WTC11 (cell line): ENCODE data around the gene BCAS3. TPM values are rescaled to one million over a fixed set of nuclear protein-coding genes. Genes with fewer than 3 reads are reported as not detected.

Experiments used
- ATAC-seq: fragments of 200-7000 bp; cut with Tn5 transposase; 2 replicates; pipeline ENCODE4 v1.10.0; 2021; ENCODE audit warnings: mild to moderate bottlenecking, moderate library complexity
- CTCF ChIA-PET: fragments of 300-600 bp; sonication (Branson Sonifier 250); formaldehyde crosslinking; loops from one replicate; lab custom pipeline; 2021; ENCODE audit warnings: antibody characterized with exemption; lab: Charles Lee
- POLR2A ChIA-PET: fragments of 350-600 bp; sonication (Branson Sonifier 250); formaldehyde crosslinking; loops from one replicate; lab custom pipeline; 2021; ENCODE audit warnings: antibody characterized with exemption; lab: Charles Lee
- DNase-seq: peaks from one replicate; pipeline ENCODE4 v3.0.0; 2021; ENCODE audit warnings: low spot score
- H3K27ac Mint-ChIP-seq: 2 replicates; pipeline ENCODE4 v1.8.0; 2021; ENCODE audit warnings: mixed read lengths
- H3K27me3 Mint-ChIP-seq: 2 replicates; pipeline ENCODE4 v1.8.0; 2021; ENCODE audit warnings: low read depth, mild to moderate bottlenecking, moderate library complexity, mixed read lengths
- H3K36me3 Mint-ChIP-seq: 2 replicates; pipeline ENCODE4 v1.8.0; 2021; ENCODE audit warnings: mixed read lengths
- H3K4me1 Mint-ChIP-seq: 2 replicates; pipeline ENCODE4 v1.8.0; 2022; ENCODE audit warnings: mixed read lengths
- H3K4me3 Mint-ChIP-seq: 2 replicates; pipeline ENCODE4 v1.8.0; 2021; ENCODE audit warnings: mild to moderate bottlenecking, moderate library complexity, mixed read lengths
- H3K9me3 Mint-ChIP-seq: 2 replicates; pipeline ENCODE4 v1.8.0; 2021; ENCODE audit warnings: mixed read lengths
- AFF4 ChIP-seq: sonication (generic); formaldehyde crosslinking; IDR thresholded peaks from 2 replicates; pipeline ENCODE4 v1.8.1; 2023; ENCODE audit warnings: mild to moderate bottlenecking, missing genetic modification reagents, borderline replicate concordance
- CREM ChIP-seq: sonication (generic); formaldehyde crosslinking; IDR thresholded peaks from 2 replicates; pipeline ENCODE4 v1.8.1; 2022; ENCODE audit warnings: mild to moderate bottlenecking, missing genetic modification reagents, moderate library complexity
- CTCF ChIP-seq: fragments of 200-600 bp; IDR thresholded peaks from 2 replicates; pipeline ENCODE4 v1.8.0; 2022; ENCODE audit warnings: antibody characterized with exemption
- FOXP4 ChIP-seq: sonication (generic); formaldehyde crosslinking; IDR thresholded peaks from 2 replicates; pipeline ENCODE4 v1.8.0; 2022; ENCODE audit warnings: mild to moderate bottlenecking, missing genetic modification reagents
- GABPB1 ChIP-seq: sonication (generic); formaldehyde crosslinking; IDR thresholded peaks from 2 replicates; pipeline ENCODE4 v1.8.1; 2023; ENCODE audit warnings: mild to moderate bottlenecking, missing genetic modification reagents
- MXD4 ChIP-seq: fragments of 250-450 bp; sonication (Bioruptor Pico); IDR thresholded peaks from 2 replicates; pipeline ENCODE4 v1.8.0; 2021; ENCODE audit warnings: mild to moderate bottlenecking, moderate library complexity, borderline replicate concordance
- TP53 ChIP-seq: sonication (generic); formaldehyde crosslinking; IDR thresholded peaks from 2 replicates; pipeline ENCODE4 v1.8.1; 2023; ENCODE audit warnings: mild to moderate bottlenecking, missing genetic modification reagents
- ZMAT4 ChIP-seq: fragments of 250-450 bp; sonication (Bioruptor Pico); IDR thresholded peaks from 2 replicates; pipeline ENCODE4 v1.9.0; 2021; ENCODE audit warnings: mild to moderate bottlenecking
- ZNF121 ChIP-seq: sonication (generic); formaldehyde crosslinking; IDR thresholded peaks from 2 replicates; pipeline ENCODE4 v1.8.0; 2023; ENCODE audit warnings: missing genetic modification reagents
- ZNF281 ChIP-seq: sonication (generic); formaldehyde crosslinking; IDR thresholded peaks from 2 replicates; pipeline ENCODE4 v1.8.0; 2023; ENCODE audit warnings: mild to moderate bottlenecking, missing genetic modification reagents
- ZNF512 ChIP-seq: sonication (generic); formaldehyde crosslinking; IDR thresholded peaks from 2 replicates; pipeline ENCODE4 v1.8.1; 2022; ENCODE audit warnings: missing genetic modification reagents, borderline replicate concordance
- ZSCAN18 ChIP-seq: fragments of 250-450 bp; sonication (Bioruptor Pico); IDR thresholded peaks from 2 replicates; pipeline ENCODE4 v2.1.2; 2022; ENCODE audit warnings: mild to moderate bottlenecking, moderate library complexity
- total RNA-seq: library from RNA; stranded (reverse); gene quantifications from 3 replicates; pipeline ENCODE4 v1.2.3, GENCODE V29; 2021

The BCAS3 gene
- total RNA-seq, 1 experiment from 2014 or later = 15.5 TPM

DNA sequence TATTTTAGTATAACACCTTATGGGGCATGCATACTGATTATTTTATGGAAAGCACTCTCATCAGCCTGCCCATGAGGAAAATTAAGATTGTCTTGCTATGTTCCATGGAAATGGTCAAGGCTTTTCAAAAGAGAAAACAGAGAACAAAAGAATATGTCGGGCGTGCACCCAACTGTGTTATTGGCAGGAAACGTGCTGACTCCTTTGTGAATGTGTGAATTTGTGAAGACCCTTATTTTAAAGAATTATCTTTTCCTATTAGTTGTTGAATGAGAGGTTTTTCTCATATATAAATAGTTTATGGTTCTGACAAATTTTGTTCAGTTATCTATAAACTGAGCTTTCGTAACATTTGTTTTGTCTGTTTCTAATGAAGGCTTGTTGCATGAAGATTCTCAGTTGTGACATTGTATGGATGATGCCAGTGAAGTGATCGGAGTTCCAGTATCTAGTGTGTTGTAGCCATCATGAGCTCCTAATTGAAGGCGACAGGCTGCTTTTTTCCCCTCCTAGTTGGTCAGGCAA lies 180.0 kb downstream of the BCAS3 start (continued):
- no peak for TF ChIP-seq AFF4 (CRISPR knock-in tag)
- no peak for TF ChIP-seq ZMAT4 (CRISPR knock-in tag)

DNA sequence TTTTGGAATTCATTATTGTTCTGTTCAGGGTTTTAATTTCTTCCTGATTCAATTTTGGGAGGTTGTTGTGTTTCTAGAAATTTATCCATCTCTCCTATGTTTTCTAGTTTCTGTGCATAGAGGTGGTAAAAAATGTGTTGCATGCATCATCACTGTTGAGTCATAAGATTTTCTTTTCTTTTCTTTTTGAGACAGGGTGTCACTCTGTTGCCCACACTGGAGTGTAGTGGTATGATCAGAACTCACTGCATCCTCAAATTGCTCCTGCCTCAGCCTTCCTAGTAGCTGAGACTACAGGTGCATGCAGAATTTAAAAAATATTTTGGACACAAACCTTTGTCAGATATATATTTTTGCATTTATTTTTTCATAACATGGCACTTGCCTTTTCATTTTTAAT lies 184.8 kb downstream of the BCAS3 start:
- Mint-ChIP-seq H3K9me3 (no peaks in the 10 kb centered on the region), H3K36me3 (no peaks in the 10 kb centered on the region), H3K27ac (no peak overlapping the region), H3K4me1 (no peaks in the 10 kb centered on the region), H3K4me3 (no peak overlapping the region), H3K27me3 (no peaks in the 10 kb centered on the region)
- ATAC-seq (no peak), DNase-seq (no peak)
- ChIA-PET CTCF (interaction anchor here (0.6 kb wide), 1 partner anchor 1507 kb away, joined by 4 read pairs; no protein-coding TSS in a partner anchor), POLR2A (no interaction called here)
- no peak for TF ChIP-seq ZNF281
- TF ChIP-seq ZNF121 = no peak
- TF ChIP-seq CTCF = no peak
- no peak for TF ChIP-seq ZNF512
- no peak for TF ChIP-seq FOXP4 (CRISPR knock-in tag)
- TF ChIP-seq MXD4 = no peak
- no peak for TF ChIP-seq ZSCAN18 (CRISPR knock-in tag)
- no peak for TF ChIP-seq TP53
- no peak for TF ChIP-seq GABPB1 (CRISPR knock-in tag)
- no peak for TF ChIP-seq CREM
